Left cardiac atrium (tissue), 4 donors: ENCODE results near the gene MVD. TPM values are rescaled to one million over a fixed set of nuclear protein-coding genes. Genes with fewer than 3 reads are reported as not detected.

Experiments
- ATAC-seq, 2 donors: fragments of 200-7000 bp; cut with Tn5 transposase; one replicate each; pipeline ENCODE4 v1.9.1; 2020; ENCODE audit warnings: mild to moderate bottlenecking in 2 of 2, moderate library complexity in 2 of 2
- DNase-seq: peaks from one replicate; pipeline ENCODE4 v3.0.0-alpha.2; 2020
- intact Hi-C, 2 donors: fragments of 100-400 bp; cut with DNase I; formaldehyde crosslinking; loops; one replicate each; pipeline versions ENCODE4 v1.14.1 to v1.15.1; 2022 to 2023
- total RNA-seq, 2 donors: library from RNA; stranded (reverse); fragmentation: NEBNext Ultra II Directional; extraction: Animal tissue kit (Norgen Biotek cat#: 25700); gene quantifications; one replicate each; pipeline ENCODE4 v1.2.1, GENCODE V29; 2021
- donor health status: DM: no; HTN: yes; CAD: no.
- donor health status: DM: no; HTN: yes; CAD: no; lungs with severe emphysema.
- donor health status: DM: yes; HTN: yes; CAD: no.
- donor health status: Dilated cardiomyopathy.

Gene MVD
- total RNA-seq, 2 donors from 2014 or later, result 31.3 to 32.9 TPM

DNA sequence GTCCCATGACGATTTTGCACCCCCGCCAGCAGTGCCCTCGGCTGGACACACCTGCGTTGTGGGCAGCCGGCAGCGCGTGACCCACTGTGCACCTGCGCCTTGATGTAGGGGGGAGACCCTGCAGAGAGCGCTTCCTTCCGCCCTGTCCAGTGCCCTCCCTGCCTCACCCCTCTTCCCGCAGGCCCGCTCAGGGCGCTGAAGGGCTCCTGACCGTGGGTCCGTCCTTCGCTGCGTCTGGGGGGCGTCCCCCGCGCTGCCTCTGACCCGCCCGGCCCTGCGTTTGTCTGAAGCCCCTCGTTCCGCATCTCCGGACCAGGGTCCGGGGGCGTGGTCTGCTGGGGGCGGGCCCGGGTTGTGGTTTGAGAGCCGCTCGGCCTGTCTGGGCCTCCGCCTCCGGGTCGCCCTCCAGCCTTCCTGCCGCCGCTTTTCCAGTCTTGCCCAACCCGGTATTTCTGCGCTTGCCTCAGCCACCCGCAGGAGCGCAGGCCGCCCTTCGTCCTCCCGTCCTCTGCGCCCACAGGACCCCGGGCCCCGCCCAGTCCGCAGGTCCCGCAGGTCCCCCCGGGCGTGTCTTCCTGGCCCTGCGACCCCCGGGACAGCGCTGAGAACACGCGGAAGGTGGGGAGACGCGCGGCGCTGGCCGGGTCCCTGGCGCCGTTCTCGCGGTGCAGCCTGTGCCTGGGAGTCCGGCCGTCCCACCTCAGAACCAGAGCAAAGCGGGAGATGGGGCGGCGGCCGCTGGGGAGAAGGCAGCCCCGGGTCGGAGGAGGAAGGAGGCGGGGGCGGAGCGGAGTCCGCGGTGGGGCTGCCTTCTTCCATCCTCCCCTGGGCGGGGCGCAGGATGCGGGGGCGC is 28.5 kb downstream of the MVD start:
- DNase-seq (peak; percentile 71), ATAC-seq (peak; percentile 63 to 72)
- intact Hi-C loops, result no loop called here

GRCh38 chr16:88633684-88634140 is 29.2 kb downstream of the MVD start:
- intact Hi-C loops, result no loop called here
- no peak for DNase-seq
- ATAC-seq, result peak; percentile 8 to 11

GRCh38 chr16:88632587-88632930 is 30.3 kb downstream of the MVD start:
- ATAC-seq (no peak), DNase-seq (no peak)
- intact Hi-C loops, result no loop called here

DNA sequence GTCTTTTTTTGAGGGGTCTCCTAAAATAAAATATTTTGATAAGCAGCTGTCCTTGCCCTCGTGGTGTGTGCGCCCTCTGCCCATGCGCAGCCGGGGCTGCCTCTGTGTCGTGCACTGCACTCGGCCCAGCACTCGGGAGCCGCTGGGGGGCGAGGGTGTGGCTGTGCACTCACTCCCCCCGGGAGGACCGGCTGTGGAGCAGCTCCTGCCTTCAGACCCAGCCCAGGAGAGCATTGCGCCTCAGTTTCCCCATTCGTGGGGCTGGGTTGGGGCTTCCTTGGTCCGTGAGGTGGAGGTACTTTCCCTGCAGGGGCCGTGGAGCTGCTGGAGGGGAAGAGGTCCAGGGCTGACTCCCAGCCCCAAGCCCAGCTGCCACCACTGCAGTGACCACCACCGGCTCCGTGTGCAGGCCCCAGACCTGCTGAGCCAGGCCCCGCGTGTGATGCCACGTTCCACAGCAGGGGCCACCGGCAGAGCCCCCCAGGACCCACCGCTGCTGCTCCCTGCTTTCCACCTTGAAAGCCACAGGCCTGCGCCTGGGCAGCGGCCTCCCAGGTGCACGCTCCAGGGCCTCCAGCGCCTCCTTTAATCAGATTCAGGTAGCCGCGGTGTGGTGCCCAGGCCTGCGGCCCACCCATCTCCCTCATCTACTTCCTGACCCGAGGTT is 30.8 kb downstream of the MVD start:
- no peak for DNase-seq
- intact Hi-C loops, result no loop called here
- ATAC-seq, result no peak

- no peak for ATAC-seq
- DNase-seq, result no peak
- intact Hi-C loops, result no loop called here
These were observed 31.5 kb downstream of the MVD start for GRCh38 chr16:88631384-88631783.

- ATAC-seq (no peak), DNase-seq (no peak)
- intact Hi-C loops, result no loop called here
These were observed 31.9 kb downstream of the MVD start for GRCh38 chr16:88630941-88631340.

DNA sequence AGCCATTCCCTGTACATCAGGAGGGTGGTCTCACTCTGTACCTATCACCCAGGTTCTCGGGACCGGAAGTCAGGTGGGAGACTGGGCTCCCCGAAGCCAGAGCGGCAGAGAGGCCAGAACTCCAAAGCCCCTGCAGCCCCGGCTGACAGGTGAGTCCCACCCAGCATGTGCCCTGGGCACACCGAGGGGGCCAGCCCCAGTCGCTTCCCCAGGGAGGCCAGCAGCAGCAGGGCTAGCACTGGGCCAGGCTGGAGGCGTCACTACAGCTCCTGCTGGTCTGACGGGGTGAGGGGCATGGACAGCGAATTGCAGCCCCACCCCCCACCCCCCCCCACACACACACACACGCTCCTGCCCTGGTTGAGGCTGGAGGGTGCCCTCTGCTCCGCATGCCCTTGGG is 32.5 kb downstream of the MVD start:
- intact Hi-C loops, result no loop called here
- DNase-seq, result no peak
- ATAC-seq, result no peak

DNA sequence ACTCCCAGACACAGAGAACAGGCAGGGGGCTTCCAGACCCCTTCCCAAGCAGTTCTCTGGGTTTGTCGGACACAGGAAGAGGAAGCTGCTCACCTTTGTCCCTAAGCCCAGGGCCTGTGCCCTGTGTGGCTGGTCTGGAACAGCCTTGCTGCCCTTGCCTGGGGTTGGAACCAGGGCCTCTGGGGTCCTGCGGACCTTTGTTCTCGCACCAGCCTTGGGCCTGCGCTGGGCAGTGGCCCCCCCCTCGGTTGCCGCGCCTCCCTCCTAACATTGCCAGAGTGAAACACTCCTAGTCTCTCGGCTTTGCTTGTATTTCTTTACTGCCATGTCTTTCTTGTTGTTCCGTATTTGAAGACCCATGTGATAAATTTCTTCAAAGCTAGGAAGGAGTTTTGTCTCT is 33.1 kb downstream of the MVD start:
- DNase-seq, result no peak
- no peak for ATAC-seq
- intact Hi-C loops, result no loop called here

DNA sequence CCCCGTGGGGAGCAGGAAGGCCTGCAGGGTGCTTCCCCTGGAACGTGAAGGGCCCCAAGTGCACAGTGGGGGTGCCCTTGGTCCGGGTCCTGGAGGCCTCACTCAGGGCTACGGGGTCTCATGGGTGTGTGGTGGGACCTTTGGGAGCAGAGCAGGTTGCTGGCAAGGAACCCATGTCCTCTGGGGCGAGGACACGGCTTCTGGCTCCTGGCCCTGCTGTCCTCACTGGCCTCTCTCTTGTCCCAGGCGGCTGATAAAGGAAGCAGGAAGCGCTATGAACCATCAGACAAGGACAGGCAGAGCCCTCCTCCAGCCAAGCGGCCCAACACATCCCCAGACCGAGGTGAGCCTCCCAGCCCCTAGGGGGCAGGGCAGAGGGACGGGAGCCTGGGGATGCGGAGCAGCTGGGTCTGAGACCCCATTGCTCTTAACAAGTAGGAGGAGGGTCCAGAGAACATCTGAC is 34.3 kb downstream of the MVD start:
- intact Hi-C loops, result no loop called here
- peak; percentile 74 to 86 for ATAC-seq
- DNase-seq, result peak; percentile 58

GRCh38 chr16:88627531-88628411 is 35.1 kb downstream of the MVD start:
- intact Hi-C loops, result no loop called here
- ATAC-seq, result peak in 1 of 2 donors; percentile 3
- DNase-seq, result no peak

GRCh38 chr16:88626646-88627045 is 36.2 kb downstream of the MVD start:
- ATAC-seq (no peak), DNase-seq (no peak)
- intact Hi-C loops, result no loop called here

DNA sequence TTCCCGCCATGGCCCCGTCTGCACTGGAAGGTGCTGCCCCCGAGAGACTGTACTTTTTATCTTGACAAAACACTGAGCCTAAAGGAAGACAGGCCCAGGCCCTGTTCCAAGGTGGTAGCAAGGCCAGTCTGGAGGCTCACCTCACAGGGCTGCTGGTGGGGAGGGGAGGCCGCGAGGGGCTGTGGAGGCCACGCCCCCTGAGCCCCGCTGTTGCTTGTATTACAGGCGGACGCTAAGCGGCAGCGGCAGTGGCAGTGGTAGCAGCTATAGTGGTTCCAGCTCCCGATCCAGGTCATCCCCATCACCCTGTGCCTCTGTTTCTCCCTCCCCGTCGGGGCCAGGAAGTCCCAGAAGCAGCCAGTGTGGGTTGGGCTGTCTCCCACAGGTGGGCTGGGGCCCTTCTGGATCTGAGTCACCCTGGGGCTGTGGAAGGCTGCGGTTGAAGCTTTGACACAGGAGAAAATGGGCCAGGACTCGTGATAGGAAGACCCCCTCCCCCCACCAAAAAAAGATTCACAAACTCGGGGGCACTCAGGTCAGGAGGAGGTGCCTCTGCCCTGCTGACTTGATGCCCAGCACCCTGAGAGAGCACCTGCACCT is 37.8 kb downstream of the MVD start:
- intact Hi-C loops, result no loop called here
- ATAC-seq (no peak), DNase-seq (no peak)

DNA sequence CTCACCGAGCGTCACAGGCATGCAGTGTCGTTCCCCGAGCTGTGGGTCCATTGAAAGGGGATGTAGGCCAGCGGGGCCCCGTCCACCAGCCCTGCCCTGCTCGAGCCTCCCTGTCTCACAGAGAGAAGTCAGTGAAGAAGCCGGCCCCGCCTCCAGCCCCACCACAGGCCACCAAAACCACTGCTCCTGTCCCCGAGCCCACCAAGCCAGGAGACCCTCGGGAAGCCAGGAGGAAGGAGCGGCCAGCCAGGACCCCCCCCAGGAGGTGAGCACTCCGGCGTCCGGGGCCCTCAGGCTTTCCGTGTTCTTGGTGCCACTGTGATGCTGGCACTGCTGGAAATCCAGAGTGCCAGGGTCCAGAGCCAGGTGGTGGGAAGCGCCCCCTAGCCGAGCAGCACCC is 38.4 kb downstream of the MVD start:
- DNase-seq, result no peak
- no peak for ATAC-seq
- intact Hi-C loops, result no loop called here

GRCh38 chr16:88623858-88624257 is 39.0 kb downstream of the MVD start:
- ATAC-seq (no peak), DNase-seq (no peak)
- intact Hi-C loops, result no loop called here

GRCh38 chr16:88622866-88623265 is 40.0 kb downstream of the MVD start:
- no peak for DNase-seq
- intact Hi-C loops, result no loop called here
- no peak for ATAC-seq

- intact Hi-C loops, result no loop called here
- ATAC-seq, result no peak
- DNase-seq, result no peak
These were observed 40.8 kb downstream of the MVD start for GRCh38 chr16:88622125-88622524.

DNA sequence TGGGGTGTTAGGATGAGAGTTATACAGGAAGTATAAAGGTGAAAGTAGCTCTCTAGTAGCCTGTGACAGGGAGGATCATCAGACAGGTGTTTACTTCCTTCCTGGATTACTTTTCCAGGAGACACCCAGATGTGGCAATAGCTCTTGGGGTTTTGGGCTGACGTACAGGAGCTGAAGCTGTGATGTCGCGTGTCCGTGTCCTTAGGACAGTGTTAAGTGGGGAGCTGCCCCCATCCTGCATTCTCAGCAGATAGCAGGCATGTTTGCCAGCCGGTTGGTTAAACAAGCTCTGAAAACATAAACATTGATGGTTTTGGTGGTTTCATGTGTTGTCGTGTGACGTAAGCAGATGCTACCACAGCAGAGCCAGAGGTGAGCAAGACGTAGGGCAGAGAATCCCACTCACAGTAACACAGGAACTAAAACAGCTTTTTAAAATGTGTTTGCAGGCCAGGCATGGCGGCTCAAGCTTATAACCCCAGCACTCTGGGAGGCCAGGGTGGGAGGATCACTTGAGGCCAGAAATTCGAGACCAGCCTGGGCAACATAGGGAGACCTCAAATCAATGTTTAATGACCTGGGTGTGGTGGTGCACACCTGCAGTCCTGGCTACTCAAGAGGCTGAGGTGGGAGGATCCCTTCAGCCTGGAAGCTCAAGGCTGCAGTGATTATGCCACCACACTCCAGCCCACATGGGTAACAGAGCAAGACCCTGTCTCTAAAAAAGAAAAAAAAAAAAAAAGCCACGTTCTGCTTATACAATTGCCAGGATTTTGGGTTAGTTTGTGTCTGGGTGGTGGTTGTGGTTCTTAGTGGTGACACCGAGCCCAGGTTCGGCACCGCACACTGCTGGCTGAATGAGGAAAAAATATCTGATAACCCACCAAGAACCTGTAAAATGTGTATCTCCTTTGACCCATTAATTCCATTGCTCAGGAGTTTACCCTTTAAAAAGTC is 42.8 kb downstream of the MVD start:
- DNase-seq, result no peak
- peak; percentile 4 to 32 for ATAC-seq
- intact Hi-C loops, result no loop called here

GRCh38 chr16:88618956-88619667 is 43.8 kb downstream of the MVD start:
- intact Hi-C loops, result no loop called here
- ATAC-seq (peak in 1 of 2 donors; percentile 24), DNase-seq (no peak)
